ENCODE results near the gene BABAM2.

- TF ChIP-seq POLR2AphosphoS5 (IDR thresholded peaks at IDR 0.05) (peak; percentile 39), POLR2A (IDR thresholded peaks at IDR 0.05; ENCODE audit: low read depth) (no peak), EP300 (IDR thresholded peaks at IDR 0.05) (no peak)
- TF ChIP-seq, protein P1, sequence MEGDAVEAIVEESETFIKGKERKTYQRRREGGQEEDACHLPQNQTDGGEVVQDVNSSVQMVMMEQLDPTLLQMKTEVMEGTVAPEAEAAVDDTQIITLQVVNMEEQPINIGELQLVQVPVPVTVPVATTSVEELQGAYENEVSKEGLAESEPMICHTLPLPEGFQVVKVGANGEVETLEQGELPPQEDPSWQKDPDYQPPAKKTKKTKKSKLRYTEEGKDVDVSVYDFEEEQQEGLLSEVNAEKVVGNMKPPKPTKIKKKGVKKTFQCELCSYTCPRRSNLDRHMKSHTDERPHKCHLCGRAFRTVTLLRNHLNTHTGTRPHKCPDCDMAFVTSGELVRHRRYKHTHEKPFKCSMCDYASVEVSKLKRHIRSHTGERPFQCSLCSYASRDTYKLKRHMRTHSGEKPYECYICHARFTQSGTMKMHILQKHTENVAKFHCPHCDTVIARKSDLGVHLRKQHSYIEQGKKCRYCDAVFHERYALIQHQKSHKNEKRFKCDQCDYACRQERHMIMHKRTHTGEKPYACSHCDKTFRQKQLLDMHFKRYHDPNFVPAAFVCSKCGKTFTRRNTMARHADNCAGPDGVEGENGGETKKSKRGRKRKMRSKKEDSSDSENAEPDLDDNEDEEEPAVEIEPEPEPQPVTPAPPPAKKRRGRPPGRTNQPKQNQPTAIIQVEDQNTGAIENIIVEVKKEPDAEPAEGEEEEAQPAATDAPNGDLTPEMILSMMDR (IDR thresholded peaks at IDR 0.05): no peak
Measured at GRCh38 chr2:28342081-28342967, 451.8 kb downstream of the BABAM2 start.

Data from esophagus muscularis mucosa (tissue), 4 donors.